GM12878 (cell line): Measurements from ENCODE around the gene CILP2. TPM values are rescaled to one million over a fixed set of nuclear protein-coding genes. Genes with fewer than 3 reads are reported as not detected.

ENCODE experiments used
- ATAC-seq: fragments of 200-7000 bp; cut with Tn5 transposase; 3 replicates; pipeline ENCODE4 v1.9.1; 2020; ENCODE audit warnings: mild to moderate bottlenecking, moderate library complexity
- BruUV-seq: library from RNA; stranded (reverse); fragments of 400-500 nt; replicated peaks from 2 replicates; lab custom pipeline; 2021; lab: Mats Ljungman, UMichigan
- CTCF ChIA-PET: fragments of 300-600 bp; sonication (Branson Sonifier 250); formaldehyde crosslinking; extraction: SDS; loops from one replicate; lab custom pipeline; 2021; ENCODE audit warnings: inconsistent platforms; lab: Yijun Ruan, JAX
- POLR2A ChIA-PET: fragments of 350-600 bp; formaldehyde crosslinking; extraction: SDS; loops from one replicate; lab custom pipeline; 2021; ENCODE audit warnings: inconsistent platforms; lab: Charles Lee
- RAD21 ChIA-PET: fragments of 300-600 bp; sonication (Branson Sonifier 250); formaldehyde crosslinking; loops from one replicate; lab custom pipeline; 2023; ENCODE audit warnings: antibody characterized with exemption; ENCODE audit not compliant: unreplicated experiment; lab: Charles Lee
- SMC1A ChIA-PET: fragments of 300-600 bp; sonication (Branson Sonifier 250); formaldehyde crosslinking; loops from one replicate; lab custom pipeline; 2023; ENCODE audit not compliant: unreplicated experiment, uncharacterized antibody; lab: Charles Lee
- DNase-seq: peaks from one replicate; pipeline ENCODE4 v3.0.0-alpha.2; 2011; ENCODE audit warnings: low read depth, low spot score
- FAIRE-seq: peaks from 3 replicates; lab custom pipeline; 2011; peaks lifted over from hg19 to GRCh38; lab: Jason Lieb, UNC
- H2AFZ ChIP-seq: 2 replicates; pipeline ENCODE4 v1.6.0; 2011; ENCODE audit warnings: low read depth, low read length, control low read depth; ENCODE audit not compliant: control insufficient read depth
- H3K27ac ChIP-seq: 2 replicates; pipeline ENCODE4 v1.5.1; 2011; ENCODE audit warnings: control low read depth; ENCODE audit not compliant: control insufficient read depth, insufficient read depth
- H3K27me3 ChIP-seq, 2 experiments: replicated peaks in 1 of 2; 2 replicates each; pipeline versions ENCODE4 v1.6.0 to v1.6.1; 2011; ENCODE audit warnings: low read length in 1 of 2; ENCODE audit not compliant: control insufficient read depth in 2 of 2, insufficient read depth in 2 of 2
- H3K36me3 ChIP-seq, 2 experiments: 2 replicates each; pipeline ENCODE4 v1.5.1; 2011; ENCODE audit warnings: low read length in 1 of 2; ENCODE audit not compliant: control insufficient read depth in 2 of 2, insufficient read depth in 2 of 2
- H3K4me1 ChIP-seq: 2 replicates; pipeline ENCODE4 v1.6.1; 2011; ENCODE audit warnings: mild to moderate bottlenecking, low read length, moderate library complexity, mixed read lengths; ENCODE audit not compliant: control insufficient read depth, insufficient read depth
- H3K4me2 ChIP-seq: 2 replicates; pipeline ENCODE4 v1.6.0; 2011; ENCODE audit warnings: control low read depth; ENCODE audit not compliant: control insufficient read depth, insufficient read depth
- H3K4me3 ChIP-seq: fragments of 200-600 bp; sonication (generic); 2 replicates; pipeline ENCODE4 v1.5.1; 2016
- H3K79me2 ChIP-seq: 2 replicates; pipeline ENCODE4 v1.6.0; 2011; ENCODE audit warnings: low read length; ENCODE audit not compliant: control insufficient read depth, insufficient read depth
- H3K9ac ChIP-seq: 2 replicates; pipeline ENCODE4 v1.8.0; 2011; ENCODE audit warnings: low read length, control low read depth, mixed read lengths; ENCODE audit not compliant: control insufficient read depth, insufficient read depth
- H3K9me3 ChIP-seq: replicated peaks from 3 replicates; pipeline ENCODE4 v1.5.1; 2011; ENCODE audit warnings: mild to moderate bottlenecking, low read length; ENCODE audit not compliant: control insufficient read depth, insufficient read depth
- H4K20me1 ChIP-seq: 2 replicates; pipeline ENCODE4 v1.6.0; 2011; ENCODE audit not compliant: control insufficient read depth, insufficient read depth
- BMI1 ChIP-seq: fragments of 450-650 bp; IDR thresholded peaks from 2 replicates; pipeline ENCODE4 v1.6.1; 2016; ENCODE audit warnings: mild to moderate bottlenecking, moderate library complexity, borderline replicate concordance
- IKZF1 ChIP-seq: fragments of 450-650 bp; conservative IDR thresholded peaks from 2 replicates; pipeline ENCODE4 v1.6.1; 2017; ENCODE audit warnings: antibody characterized with exemption, mild to moderate bottlenecking
- KAT2A ChIP-seq: conservative IDR thresholded peaks from 2 replicates; pipeline ENCODE4 v1.6.1; 2011; ENCODE audit warnings: low read depth, low read length; ENCODE audit not compliant: control insufficient read depth
- MEF2A ChIP-seq: IDR thresholded peaks from 2 replicates; pipeline ENCODE4 v1.6.1; 2011; ENCODE audit warnings: low read depth, mild to moderate bottlenecking, low read length, moderate library complexity; ENCODE audit not compliant: insufficient read depth
- POLR2A ChIP-seq: IDR thresholded peaks from 2 replicates; pipeline ENCODE4 v1.6.1; 2011; ENCODE audit warnings: low read depth, mild to moderate bottlenecking, low read length
- SREBF1 ChIP-seq: IDR thresholded peaks from 2 replicates; pipeline ENCODE4 v1.6.1; 2012; ENCODE audit warnings: mild to moderate bottlenecking, low read length
- TAF1 ChIP-seq: IDR thresholded peaks from 2 replicates; pipeline ENCODE4 v1.6.1; 2011; ENCODE audit warnings: mild to moderate bottlenecking, low read depth, low read length, borderline replicate concordance
- TBL1XR1 ChIP-seq: IDR thresholded peaks from 2 replicates; pipeline ENCODE4 v1.6.1; 2012; ENCODE audit warnings: low read depth, low read length, improper control_type of control experiment
- WGBS: methylation state at CpG from one replicate; pipeline ENCODE4 v1.1.6; 2016; ENCODE audit warnings: low lambda C conversion rate; ENCODE audit not compliant: insufficient replicate concordance, insufficient coverage; ENCODE audit errors: missing lambda C conversion rate; 5-methylcytosine and 5-hydroxymethylcytosine counted together
- in situ Hi-C: fragments of 300-500 bp; cut with MboI; formaldehyde crosslinking; loops from 9 replicates; pipeline ENCODE4 v1.14.3; 2018; ENCODE audit warnings: mixed read lengths
- intact Hi-C: fragments of 100-400 bp; cut with micrococcal nuclease; formaldehyde crosslinking; loops from one replicate; pipeline ENCODE4 v1.14.2; 2022; ENCODE audit not compliant: unreplicated experiment
- polyA plus RNA-seq, 11 experiments: library from polyadenylated mRNA; depleted of rRNA in 4 of 11; unstranded in 6 of 11; stranded (reverse) in 5 of 11; fragments of >200 nt; fragmentation: Nextera tagmentation in 4 of 11; fragmentation: Illumina TruSeq in 1 of 11; extraction: Ambion mirVana in 4 of 11; extraction: Trizol in 1 of 11; gene quantifications; 1 replicate in 1 of 11; 2 replicates in 10 of 11; pipeline versions ENCODE4 v1.2.1 to v1.2.3, GENCODE V29; 2011 to 2016; ENCODE audit warnings: inconsistent platforms in 2 of 11, missing spikeins in 2 of 11, low read depth in 1 of 11
- total RNA-seq, 4 experiments: library from RNA; depleted of rRNA in 3 of 4; stranded (reverse); fragments of >200 nt in 3 of 4; fragmentation: Illumina TruSeq in 1 of 4; extraction: Trizol in 1 of 4; gene quantifications; 2 replicates each; pipeline versions ENCODE4 v1.2.1 to v1.2.3, GENCODE V29; 2013 to 2021
- TF ChIP-seq, protein P1 (sequence below): fragments of 450-650 bp; IDR thresholded peaks from 2 replicates; pipeline ENCODE4 v1.6.1; 2014; ENCODE audit warnings: mild to moderate bottlenecking

The CILP2 gene
- total and polyA plus RNA-seq, 10 of the 15 experiments (the other 5 are each of a cell fraction or from before 2014, with no cell fraction given): 0.05 to 0.08 (median 0.06) TPM; not detected in 6

GRCh38 chr19:19492026-19492610, 45.9 kb upstream of the CILP2 start (continued):
- TF ChIP-seq, protein P1, sequence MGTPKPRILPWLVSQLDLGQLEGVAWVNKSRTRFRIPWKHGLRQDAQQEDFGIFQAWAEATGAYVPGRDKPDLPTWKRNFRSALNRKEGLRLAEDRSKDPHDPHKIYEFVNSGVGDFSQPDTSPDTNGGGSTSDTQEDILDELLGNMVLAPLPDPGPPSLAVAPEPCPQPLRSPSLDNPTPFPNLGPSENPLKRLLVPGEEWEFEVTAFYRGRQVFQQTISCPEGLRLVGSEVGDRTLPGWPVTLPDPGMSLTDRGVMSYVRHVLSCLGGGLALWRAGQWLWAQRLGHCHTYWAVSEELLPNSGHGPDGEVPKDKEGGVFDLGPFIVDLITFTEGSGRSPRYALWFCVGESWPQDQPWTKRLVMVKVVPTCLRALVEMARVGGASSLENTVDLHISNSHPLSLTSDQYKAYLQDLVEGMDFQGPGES: no peak
- no peak for TF ChIP-seq TAF1
- no peak for TF ChIP-seq BMI1
- no peak for TF ChIP-seq SREBF1
- no peak for TF ChIP-seq MEF2A
- TF ChIP-seq IKZF1: no peak
- no peak for TF ChIP-seq TBL1XR1

- Histone ChIP-seq H3K4me3 (no peak overlapping the region), H3K79me2 (peaks cover 2% of the 10 kb centered on the region), H3K4me1 (peaks cover 8% of the 10 kb centered on the region), H2AFZ (no peak overlapping the region), H3K9ac (no peak overlapping the region), H3K27me3 (no peaks in the 10 kb centered on the region)
- FAIRE-seq: no peak
- ChIA-PET POLR2A (no interaction called here), SMC1A (interaction anchor here (1.0 to 1.6 kb wide), 3 partner anchors 119 to 132 kb away, joined by 3 to 4 read pairs (median 3); no protein-coding TSS in a partner anchor), CTCF (interaction anchor here (9.3 kb wide), 1 partner anchor 128 kb away, joined by 223 read pairs; no protein-coding TSS in a partner anchor)
- DNase-seq: no peak
- intact Hi-C loops: no loop called here
- ATAC-seq: no peak
- 0 out of 2 replicates have a peak, but pooled peaks have one; percentile 30 for TF ChIP-seq POLR2A
- no peak for TF ChIP-seq KAT2A
- TF ChIP-seq, all 136 proteins: peak for 1
- H3K4me2 ChIP-seq: no peak overlapping the region
- WGBS: 84% methylated on average over 15 of the region's 15 CpGs
- H3K27ac ChIP-seq: no peak overlapping the region
- H4K20me1 ChIP-seq: no peaks in the 10 kb centered on the region
- in situ Hi-C loops: loop anchor here (5.0 to 10.0 kb wide), 2 partner anchors 127 to 349 kb away; no protein-coding TSS in a partner anchor
- no TSS peak for BruUV-seq
- H3K9me3 ChIP-seq: no peaks in the 10 kb centered on the region
- H3K36me3 ChIP-seq: peaks cover 29 to 46% of the 10 kb centered on the region in 2 experiments; a peak in 3 of 4 replicates
- RAD21 ChIA-PET: no interaction called here
Measured at GRCh38 chr19:19493841-19494546, 44.1 kb upstream of the CILP2 start.
